GM19023 (cell line): ENCODE results near the gene PTPN4.
"Not testable (repeated sequence)": the region's sequence is repeated elsewhere in the genome, so short reads cannot be mapped to it uniquely, and the experiment has no call there.

Experiments
- ATAC-seq: cut with Tn5 transposase; IDR thresholded peaks from one replicate; pipeline ENCODE4 v1.9.1; 2021; ENCODE audit warnings: mild to moderate bottlenecking, moderate library complexity; ENCODE audit not compliant: unreplicated experiment

Gene PTPN4

GRCh38 chr2:119760956-119761275 lies 1.2 kb downstream of the PTPN4 start:
- ATAC-seq, result no peak

GRCh38 chr2:119764832-119765231 lies 5.1 kb downstream of the PTPN4 start:
- ATAC-seq, result no peak

DNA sequence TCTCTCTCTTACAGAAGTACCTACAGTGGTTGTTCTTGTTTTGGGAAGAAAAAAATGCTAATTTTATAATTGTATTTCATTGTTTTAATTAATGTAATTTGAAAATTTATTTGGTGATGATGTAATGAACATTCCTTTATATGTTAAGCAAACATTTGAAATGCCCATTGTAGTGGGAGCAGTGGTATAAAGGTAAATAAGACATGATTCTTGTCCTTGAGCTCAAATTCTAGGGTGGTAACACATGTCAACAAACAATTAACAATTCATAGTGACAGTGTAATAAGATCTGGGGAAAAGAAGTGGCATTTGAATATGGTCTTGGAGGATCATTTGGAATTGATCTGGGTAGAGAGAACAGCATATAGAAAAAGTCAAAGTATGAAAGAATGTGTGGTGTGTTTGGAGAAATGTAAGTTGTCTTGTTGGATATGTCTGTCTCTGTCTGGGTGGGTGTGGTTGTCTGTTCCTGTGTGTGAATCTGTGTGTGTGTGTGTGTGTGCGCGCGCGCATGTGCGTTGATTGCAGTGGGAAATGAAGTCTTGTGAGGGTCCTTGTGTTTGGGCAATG lies 5.8 kb downstream of the PTPN4 start:
- ATAC-seq, result no peak

DNA sequence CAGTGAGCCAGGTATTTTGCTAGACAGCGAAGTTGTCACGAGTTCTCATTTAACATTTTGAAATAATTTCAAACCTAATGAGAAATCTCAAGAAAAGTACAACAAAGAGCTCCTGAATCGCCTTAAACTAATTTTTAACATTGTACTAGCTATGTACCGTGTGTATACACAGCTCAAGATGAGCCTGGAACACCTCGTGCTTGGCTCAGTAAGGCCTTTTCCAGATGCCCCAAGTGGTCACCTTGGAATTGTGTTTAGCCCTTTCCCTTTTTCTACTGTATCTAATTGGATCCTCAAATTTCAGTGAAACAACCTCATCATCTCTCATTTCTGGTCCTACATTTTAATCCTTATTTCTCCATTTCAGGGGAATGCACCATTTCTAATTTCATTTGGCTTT lies 7.2 kb downstream of the PTPN4 start:
- no peak for ATAC-seq

DNA sequence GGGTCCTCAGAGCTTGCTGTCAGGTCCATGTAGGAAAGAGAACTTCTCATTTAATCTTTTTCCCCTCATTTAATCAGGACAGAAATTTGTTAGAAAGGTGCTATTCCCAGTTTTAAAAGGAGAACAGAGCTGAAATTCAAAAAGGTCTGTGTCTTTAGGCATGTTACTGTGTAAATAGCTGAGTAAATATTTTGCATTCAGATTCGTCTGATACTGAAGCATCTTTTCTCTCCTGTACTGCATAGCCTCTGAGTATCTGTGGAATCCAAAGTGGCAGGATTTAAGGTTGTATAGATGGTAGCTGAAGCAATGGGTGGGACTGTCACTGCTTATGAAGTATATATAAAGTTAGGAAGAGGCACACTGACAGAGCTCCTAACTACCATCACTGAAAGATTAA lies 9.0 kb downstream of the PTPN4 start:
- ATAC-seq, result no peak

DNA sequence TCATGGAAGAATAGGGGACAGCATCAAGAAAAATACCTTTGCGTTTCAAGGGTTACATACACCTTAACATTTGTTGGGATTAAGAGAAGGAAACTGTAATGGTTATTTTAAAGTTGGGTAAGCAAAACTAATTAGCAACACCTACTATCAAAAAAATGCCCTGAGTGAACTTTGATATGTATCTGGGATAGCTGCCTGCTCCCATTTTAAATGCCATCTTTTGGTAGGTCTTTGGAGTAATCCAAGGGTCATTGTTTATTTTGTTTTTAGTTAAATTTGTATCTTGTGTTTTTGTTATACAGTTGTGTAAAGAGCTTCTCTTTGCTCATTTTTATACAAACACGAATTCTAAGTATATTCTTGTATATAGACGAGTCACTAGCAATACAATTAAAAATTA lies 9.9 kb downstream of the PTPN4 start:
- no peak for ATAC-seq

GRCh38 chr2:119771331-119771730 lies 11.6 kb downstream of the PTPN4 start:
- ATAC-seq, result no peak

GRCh38 chr2:119772128-119772527 lies 12.4 kb downstream of the PTPN4 start:
- ATAC-seq, result no peak

- ATAC-seq, result no peak
Measured at GRCh38 chr2:119772767-119773166, 13.0 kb downstream of the PTPN4 start.

DNA sequence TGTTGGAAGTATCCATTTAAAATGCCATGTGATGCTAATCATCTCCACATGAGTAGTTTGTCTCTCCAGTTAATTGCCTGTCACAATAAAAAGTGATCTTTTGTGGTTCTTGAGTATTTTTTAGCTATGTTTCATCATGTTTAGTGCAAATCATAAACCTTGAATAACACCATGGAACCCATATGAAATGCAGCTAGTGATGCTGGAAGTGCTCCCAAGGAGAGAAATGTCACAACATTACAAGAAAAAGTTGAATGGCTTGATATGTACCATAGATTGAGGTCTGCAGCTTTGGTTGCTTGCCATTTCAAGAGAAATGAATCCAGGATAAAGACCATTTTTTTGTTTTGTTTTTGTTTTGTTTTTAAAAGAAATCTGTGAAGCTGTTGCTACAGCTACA lies 14.3 kb downstream of the PTPN4 start:
- ATAC-seq, result no peak

- ATAC-seq, result no peak
Measured at GRCh38 chr2:119775102-119775501, 15.4 kb downstream of the PTPN4 start.

- ATAC-seq, result no peak
Measured at GRCh38 chr2:119782308-119783027, 22.7 kb downstream of the PTPN4 start.

- ATAC-seq, result no peak
Measured at GRCh38 chr2:119784876-119785275, 25.2 kb downstream of the PTPN4 start.

DNA sequence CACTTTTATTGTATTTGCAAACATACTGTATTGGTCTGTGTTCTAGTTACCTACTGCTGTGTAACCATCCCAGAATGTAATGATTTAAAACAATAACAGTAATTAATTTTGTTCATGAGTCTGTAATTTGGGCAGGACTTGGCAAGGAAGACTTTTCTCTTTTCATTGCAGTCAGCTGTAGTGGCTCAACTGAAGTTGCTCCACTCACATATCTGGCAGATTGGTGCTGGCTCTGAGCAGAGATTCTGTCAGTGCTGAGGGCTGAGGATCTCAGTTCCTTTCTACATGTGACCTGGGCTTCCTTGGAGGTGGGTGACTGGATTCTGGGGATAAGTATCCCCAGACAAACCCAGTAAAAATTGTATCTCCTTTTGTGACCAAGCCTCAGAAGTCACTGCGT lies 26.6 kb downstream of the PTPN4 start:
- no peak for ATAC-seq

- no peak for ATAC-seq
Measured at GRCh38 chr2:119788752-119789151, 29.0 kb downstream of the PTPN4 start.

DNA sequence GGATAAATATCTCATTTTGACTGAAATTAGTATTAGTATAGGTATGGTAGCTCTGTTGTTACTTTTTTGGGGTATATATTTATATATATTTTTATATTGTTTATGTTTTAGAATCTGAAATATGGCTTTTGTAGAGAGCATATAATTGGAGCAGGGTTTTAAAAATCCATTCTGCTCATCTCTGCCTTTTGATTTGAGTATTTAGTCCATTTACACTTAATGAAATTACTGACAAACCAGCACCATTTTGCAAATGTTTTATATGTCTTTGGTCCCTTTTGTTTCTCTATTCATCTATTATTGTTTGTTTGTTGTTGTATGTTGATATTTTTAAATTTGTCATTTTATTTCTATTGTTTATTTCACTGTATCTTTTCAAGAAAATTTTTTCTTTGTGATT lies 30.7 kb downstream of the PTPN4 start:
- ATAC-seq, result no peak

DNA sequence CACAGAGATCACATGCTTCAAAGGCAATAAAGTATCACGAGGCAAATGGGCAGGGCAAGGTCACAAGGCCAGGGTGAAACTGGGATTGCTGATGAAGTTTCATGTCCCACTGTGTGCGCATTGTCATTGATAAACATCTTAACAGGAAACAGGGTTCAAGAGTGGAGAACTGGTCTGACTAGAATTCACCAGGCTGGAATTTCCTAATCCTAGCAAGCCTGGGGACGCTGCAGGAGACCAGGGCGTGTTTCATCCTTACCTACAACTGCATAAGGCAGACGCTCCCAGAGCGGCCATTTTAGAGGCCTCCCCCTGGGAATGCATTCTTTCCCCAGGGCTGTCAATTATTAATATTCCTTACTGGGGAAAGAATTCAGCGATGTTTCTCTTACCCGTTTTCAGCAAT lies 33.2 kb downstream of the PTPN4 start:
- no peak for ATAC-seq

DNA sequence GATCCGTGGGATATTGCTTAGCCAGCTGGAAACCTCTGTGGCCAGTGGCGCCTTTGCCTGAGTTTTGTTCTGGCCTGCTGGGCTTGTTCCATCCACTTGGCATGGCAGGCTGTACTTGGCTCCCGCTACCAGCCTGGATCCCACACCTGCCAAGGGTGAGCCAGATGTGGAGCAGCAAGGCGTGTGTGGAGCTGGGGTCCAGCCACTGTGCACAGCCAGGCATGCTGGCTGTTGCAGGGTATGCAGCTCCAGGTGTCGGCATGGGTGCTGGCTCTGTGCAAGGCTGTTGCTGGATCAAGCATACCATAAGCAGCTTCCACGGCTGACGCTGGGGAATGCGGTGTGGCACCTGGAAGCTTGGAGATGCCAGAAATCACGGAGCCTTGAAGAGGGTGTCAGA lies 34.5 kb downstream of the PTPN4 start:
- no peak for ATAC-seq

- ATAC-seq, result no peak
Measured at GRCh38 chr2:119795309-119796303, 35.9 kb downstream of the PTPN4 start.

GRCh38 chr2:119800376-119800902 lies 40.7 kb downstream of the PTPN4 start:
- ATAC-seq, result no peak

DNA sequence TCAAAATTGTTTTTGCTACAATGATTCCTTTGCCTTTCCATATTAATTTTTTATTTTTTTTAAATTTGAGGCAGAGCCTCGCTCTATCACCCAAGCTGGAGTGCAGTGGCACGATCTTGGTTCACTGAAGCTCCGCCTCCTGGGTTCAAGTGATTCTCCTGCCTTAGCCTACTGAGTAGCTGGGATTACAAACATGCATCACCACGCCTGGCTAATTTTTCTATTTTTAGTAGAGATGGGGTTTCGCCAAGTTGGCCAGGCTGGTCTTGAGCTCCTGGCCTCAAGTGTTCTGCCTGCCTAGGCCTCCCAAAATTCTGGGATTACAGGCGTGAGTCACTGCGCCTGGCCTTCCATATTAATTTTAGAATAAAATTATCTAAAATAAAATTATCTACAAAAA lies 41.3 kb downstream of the PTPN4 start:
- no peak for ATAC-seq

GRCh38 chr2:119801989-119802388 lies 42.3 kb downstream of the PTPN4 start:
- ATAC-seq, result not testable (repeated sequence)
